ENCODE measurements around the gene PTPN4. TPM values are rescaled to one million over a fixed set of nuclear protein-coding genes. Genes with fewer than 3 reads are reported as not detected.

The PTPN4 gene
- polyA plus RNA-seq, 1 donor from 2014 or later, result 22.0 TPM

GRCh38 chr2:119741868-119742267, 17.9 kb upstream of the PTPN4 start:
- Histone ChIP-seq H3F3A (ENCODE audit: insufficient read depth, low read length, poor library complexity, severe bottlenecking) (no peaks in the 10 kb centered on the region), H3K36me3 (ENCODE audit: insufficient read depth, low read length) (no peaks in the 10 kb centered on the region), H3K27me3 (ENCODE audit: insufficient read depth, low read depth, low read length) (no peaks in the 10 kb centered on the region), H3K9me2 (ENCODE audit: insufficient read depth, low read length) (no peaks in the 10 kb centered on the region), H3K4me3 (ENCODE audit: low read length) (no peak overlapping the region), H3K4me2 (ENCODE audit: low read length) (no peak overlapping the region), H3K79me2 (replicated peaks; ENCODE audit: insufficient read depth, low read length) (no peaks in the 10 kb centered on the region), H2AFZ (ENCODE audit: low read depth, low read length) (no peak overlapping the region), H4K20me1 (ENCODE audit: insufficient read depth) (no peaks in the 10 kb centered on the region), H3K9me3 (ENCODE audit: low read length) (no peaks in the 10 kb centered on the region), H3K27ac (ENCODE audit: low read length) (no peak overlapping the region), H3K9ac (ENCODE audit: low read length) (no peak overlapping the region)
- TF ChIP-seq REST (IDR thresholded peaks at IDR 0.05; ENCODE audit: borderline replicate concordance) (no peak), POLR2AphosphoS5 (IDR thresholded peaks at IDR 0.05) (no peak), MXI1 (conservative IDR thresholded peaks at IDR 0.05; ENCODE audit: poor library complexity, severe bottlenecking) (no peak)

DNA sequence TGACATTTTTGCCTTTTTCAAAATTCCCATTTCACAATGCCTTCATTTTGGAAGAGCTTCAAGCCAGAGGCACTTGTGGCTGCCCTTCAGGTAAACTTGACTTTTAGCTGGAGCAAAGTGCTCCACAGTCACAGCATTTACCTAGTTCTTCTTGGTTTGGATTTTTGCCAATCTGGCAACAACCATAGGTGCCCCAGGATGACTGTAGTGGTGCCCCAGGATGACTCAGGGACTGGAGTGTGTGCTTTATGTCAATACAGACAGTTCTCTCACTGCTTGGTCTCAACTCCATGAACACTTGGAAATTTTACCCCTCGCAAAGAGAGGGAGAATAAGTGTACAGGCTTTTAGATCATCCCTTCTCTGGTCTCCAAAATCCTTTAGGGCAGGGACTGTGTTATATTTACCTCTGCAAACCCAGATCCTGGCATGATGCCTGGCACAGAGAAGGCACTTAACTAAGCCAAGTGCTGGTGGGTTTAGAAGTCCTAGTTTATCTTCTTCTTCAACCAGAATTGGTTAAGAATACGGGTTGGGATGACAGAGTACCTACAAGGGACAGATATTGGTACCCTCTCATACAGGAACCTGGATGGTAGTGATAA, 15.3 kb upstream of the PTPN4 start:
- no peaks in the 10 kb centered on the region for H3K79me2 ChIP-seq (replicated peaks; ENCODE audit: insufficient read depth, low read length)
- no peak overlapping the region for H3K27ac ChIP-seq (ENCODE audit: low read length)
- no peaks in the 10 kb centered on the region for H3K36me3 ChIP-seq (ENCODE audit: insufficient read depth, low read length)
- H3K4me2 ChIP-seq (ENCODE audit: low read length), result no peak overlapping the region
- no peak for TF ChIP-seq POLR2AphosphoS5 (IDR thresholded peaks at IDR 0.05)
- TF ChIP-seq SMC3 (conservative IDR thresholded peaks at IDR 0.05; ENCODE audit: poor library complexity), result no peak
- no peak for TF ChIP-seq TAF1 (IDR thresholded peaks at IDR 0.05; ENCODE audit: low read depth)
- no peak for TF ChIP-seq MXI1 (conservative IDR thresholded peaks at IDR 0.05; ENCODE audit: poor library complexity, severe bottlenecking)
- TF ChIP-seq EP300 (conservative IDR thresholded peaks at IDR 0.05; ENCODE audit: poor library complexity, severe bottlenecking), result no peak
- TF ChIP-seq EZH2 (IDR thresholded peaks at IDR 0.05; ENCODE audit: borderline replicate concordance, insufficient read depth, low read length, poor library complexity, severe bottlenecking), result no peak
- TF ChIP-seq, protein P1, sequence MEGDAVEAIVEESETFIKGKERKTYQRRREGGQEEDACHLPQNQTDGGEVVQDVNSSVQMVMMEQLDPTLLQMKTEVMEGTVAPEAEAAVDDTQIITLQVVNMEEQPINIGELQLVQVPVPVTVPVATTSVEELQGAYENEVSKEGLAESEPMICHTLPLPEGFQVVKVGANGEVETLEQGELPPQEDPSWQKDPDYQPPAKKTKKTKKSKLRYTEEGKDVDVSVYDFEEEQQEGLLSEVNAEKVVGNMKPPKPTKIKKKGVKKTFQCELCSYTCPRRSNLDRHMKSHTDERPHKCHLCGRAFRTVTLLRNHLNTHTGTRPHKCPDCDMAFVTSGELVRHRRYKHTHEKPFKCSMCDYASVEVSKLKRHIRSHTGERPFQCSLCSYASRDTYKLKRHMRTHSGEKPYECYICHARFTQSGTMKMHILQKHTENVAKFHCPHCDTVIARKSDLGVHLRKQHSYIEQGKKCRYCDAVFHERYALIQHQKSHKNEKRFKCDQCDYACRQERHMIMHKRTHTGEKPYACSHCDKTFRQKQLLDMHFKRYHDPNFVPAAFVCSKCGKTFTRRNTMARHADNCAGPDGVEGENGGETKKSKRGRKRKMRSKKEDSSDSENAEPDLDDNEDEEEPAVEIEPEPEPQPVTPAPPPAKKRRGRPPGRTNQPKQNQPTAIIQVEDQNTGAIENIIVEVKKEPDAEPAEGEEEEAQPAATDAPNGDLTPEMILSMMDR (IDR thresholded peaks at IDR 0.05; ENCODE audit: poor library complexity, severe bottlenecking), result no peak
- TF ChIP-seq RAD21 (conservative IDR thresholded peaks at IDR 0.05), result no peak
- TF ChIP-seq REST (IDR thresholded peaks at IDR 0.05; ENCODE audit: borderline replicate concordance), result no peak
- no peaks in the 10 kb centered on the region for H3F3A ChIP-seq (ENCODE audit: insufficient read depth, low read length, poor library complexity, severe bottlenecking)
- H3K9me3 ChIP-seq (ENCODE audit: low read length), result no peaks in the 10 kb centered on the region
- no peaks in the 10 kb centered on the region for H3K9me2 ChIP-seq (ENCODE audit: insufficient read depth, low read length)
- H2AFZ ChIP-seq (ENCODE audit: low read depth, low read length), result no peak overlapping the region
- no peak overlapping the region for H3K4me3 ChIP-seq (ENCODE audit: low read length)
- no peaks in the 10 kb centered on the region for H3K27me3 ChIP-seq (ENCODE audit: insufficient read depth, low read depth, low read length)
- no peaks in the 10 kb centered on the region for H4K20me1 ChIP-seq (ENCODE audit: insufficient read depth)
- no peak overlapping the region for H3K9ac ChIP-seq (ENCODE audit: low read length)

Data from neural cell (in vitro differentiated cells).